HuH-7.5 (cell line): ENCODE data around the gene CETP.
"Not testable (repeated sequence)": the region's sequence is repeated elsewhere in the genome, so short reads cannot be mapped to it uniquely, and the experiment has no call there.

ENCODE experiments used
- DNase-seq: peaks from one replicate; pipeline ENCODE4 v3.0.0; 2011; ENCODE audit warnings: low spot score

CETP gene

DNA sequence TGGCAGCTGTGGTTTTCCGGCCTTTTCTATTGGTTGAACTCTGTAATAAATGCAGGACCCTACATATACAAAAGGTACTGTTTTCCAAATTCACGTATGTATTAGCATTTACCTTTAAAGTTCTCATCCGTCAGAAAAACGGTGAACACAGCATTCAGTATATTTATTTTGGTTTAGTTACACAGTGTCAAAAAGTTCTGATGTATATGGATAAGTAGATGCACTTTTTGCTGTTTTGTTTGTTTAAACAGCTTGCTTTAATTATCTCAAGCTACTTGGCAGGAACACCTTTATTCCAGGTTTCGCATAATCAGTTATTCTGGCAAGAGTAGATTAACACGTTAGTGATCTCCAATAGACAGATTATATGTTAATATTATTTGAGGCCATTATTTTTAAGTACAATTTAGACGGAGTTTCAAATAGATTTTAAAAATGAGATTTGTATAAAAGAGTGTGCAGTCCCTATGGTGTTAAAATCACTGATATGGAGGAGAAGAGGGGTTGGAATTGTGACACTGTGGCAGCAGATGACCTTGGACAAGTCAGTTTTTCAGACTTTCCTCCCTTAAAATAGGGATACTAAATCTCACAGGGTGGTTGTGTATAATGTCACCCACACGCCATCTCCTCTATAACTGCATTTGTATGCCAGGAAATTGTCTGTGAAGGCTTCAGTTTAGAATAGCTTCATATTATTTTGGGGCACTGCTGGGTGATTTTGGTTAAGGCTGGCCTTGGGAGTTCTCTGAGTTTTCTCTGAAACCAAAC lies 27.7 kb upstream of the CETP start:
- no peak for DNase-seq

GRCh38 chr16:56934599-56935145 lies 27.1 kb upstream of the CETP start:
- not testable (repeated sequence) for DNase-seq

DNA sequence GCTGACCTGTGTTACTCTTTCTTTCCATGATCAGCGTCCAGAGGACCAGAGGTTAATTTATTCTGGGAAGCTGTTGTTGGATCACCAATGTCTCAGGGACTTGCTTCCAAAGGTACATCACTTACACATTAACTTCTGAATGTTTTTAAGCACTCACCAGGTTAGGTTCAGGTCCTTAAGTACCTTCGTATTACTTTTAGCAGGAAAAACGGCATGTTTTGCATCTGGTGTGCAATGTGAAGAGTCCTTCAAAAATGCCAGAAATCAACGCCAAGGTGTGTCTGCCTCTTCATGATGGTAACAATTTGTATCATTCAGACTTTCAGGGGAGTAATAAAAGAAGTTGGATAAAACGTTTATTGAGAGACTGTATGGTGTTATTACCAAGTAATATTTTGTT lies 26.5 kb upstream of the CETP start:
- no peak for DNase-seq

GRCh38 chr16:56936491-56936890 lies 25.3 kb upstream of the CETP start:
- no peak for DNase-seq

DNA sequence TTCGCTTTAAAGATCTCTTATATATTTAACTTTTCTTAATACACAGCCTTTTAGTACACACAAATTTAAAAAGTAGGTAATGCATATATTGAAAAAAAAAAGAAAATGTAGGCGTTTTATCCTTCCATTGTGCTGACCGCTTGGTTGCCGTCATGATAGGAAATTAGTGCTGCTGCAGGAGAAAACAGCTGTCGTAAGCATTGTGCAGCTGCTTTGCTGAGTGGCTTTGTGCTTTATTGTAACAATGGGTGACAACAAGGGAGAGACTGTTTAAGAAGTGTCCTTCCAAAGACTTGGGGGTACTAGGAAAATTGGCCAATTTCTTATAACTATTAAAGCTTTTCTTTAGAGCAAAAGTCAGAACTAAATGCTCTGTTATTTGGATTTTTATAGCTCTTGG lies 24.8 kb upstream of the CETP start:
- DNase-seq: no peak

- DNase-seq: no peak
These were observed 22.9 kb upstream of the CETP start for GRCh38 chr16:56938664-56939513.

DNA sequence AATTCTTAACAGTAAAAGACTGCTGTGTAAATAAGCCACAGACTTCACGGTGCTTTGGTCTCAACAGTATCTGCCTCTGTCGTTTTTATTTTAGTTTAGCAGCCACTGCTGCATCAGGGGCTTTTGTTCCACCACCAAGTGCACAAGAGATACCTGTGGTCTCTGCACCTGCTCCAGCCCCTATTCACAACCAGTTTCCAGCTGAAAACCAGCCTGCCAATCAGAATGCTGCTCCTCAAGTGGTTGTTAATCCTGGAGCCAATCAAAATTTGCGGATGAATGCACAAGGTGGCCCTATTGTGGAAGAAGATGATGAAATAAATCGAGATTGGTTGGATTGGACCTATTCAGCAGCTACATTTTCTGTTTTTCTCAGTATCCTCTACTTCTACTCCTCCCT lies 21.9 kb upstream of the CETP start:
- DNase-seq: no peak

- DNase-seq: no peak
These were observed 20.7 kb upstream of the CETP start for GRCh38 chr16:56941092-56941491.

DNA sequence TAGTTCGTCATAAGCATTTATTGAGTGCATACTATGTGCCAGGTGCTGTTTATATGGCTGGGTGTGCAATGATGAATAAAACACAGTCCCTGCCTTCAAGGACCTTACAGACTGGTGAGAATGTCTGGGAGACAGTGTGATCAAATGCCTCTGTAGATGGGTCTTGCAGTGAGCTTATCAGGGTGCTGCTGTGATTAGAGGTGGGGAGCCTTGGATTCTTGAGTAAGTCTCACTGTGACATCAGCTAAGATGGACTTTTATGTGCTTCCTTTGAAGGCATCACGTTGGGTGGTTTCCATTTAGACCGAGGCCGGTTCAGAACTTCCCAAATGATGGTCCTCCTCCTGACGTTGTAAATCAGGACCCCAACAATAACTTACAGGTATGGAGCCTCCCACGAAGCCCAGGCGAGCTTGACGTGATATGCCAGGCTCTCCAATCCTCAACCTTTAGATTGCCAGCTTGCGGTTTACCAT lies 19.9 kb upstream of the CETP start:
- no peak for DNase-seq

GRCh38 chr16:56943761-56944375 lies 17.9 kb upstream of the CETP start:
- DNase-seq: no peak

DNA sequence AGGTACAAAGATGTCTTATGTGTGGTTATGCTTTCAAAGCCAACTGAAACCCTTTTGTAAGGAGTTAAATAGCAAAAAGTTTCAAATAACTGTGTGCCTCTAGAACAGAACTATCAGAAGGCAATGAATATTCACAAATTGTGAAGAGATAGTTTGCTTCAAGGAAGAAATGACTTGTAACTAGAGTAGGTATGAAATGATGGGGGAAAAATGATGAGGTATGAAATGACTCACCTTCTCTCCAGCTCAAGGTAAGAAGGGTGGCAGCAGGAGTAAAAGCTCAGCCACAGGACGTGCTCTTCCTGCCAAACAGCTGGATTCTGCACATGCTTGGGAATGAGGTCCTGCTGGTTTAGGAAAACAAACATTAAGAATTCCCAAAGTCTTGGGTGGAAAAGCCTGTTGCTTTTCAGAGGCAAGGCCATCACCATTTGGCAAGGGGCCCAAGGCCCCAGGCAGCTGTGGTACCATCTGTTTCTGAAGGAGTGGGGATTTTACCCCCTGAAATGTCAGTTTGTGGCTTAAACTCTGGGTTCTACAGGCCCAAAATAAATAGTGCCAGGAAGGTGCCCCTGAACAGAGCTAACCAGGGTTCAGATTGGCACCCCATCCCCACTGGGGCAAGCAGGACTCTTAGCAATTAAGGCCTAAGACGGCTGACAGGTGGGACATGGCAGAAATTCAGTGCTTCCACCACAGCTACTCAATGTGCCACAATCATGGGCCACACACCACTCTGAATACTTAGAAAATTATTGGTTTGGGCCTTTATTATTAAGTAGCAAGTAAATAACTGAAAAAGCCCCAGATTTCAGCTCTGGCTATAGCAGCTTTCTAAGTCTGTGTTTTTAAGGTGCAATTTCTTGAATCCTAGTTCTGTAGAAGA lies 16.6 kb upstream of the CETP start:
- no peak for DNase-seq

GRCh38 chr16:56945847-56946527 lies 15.8 kb upstream of the CETP start:
- DNase-seq: no peak

DNA sequence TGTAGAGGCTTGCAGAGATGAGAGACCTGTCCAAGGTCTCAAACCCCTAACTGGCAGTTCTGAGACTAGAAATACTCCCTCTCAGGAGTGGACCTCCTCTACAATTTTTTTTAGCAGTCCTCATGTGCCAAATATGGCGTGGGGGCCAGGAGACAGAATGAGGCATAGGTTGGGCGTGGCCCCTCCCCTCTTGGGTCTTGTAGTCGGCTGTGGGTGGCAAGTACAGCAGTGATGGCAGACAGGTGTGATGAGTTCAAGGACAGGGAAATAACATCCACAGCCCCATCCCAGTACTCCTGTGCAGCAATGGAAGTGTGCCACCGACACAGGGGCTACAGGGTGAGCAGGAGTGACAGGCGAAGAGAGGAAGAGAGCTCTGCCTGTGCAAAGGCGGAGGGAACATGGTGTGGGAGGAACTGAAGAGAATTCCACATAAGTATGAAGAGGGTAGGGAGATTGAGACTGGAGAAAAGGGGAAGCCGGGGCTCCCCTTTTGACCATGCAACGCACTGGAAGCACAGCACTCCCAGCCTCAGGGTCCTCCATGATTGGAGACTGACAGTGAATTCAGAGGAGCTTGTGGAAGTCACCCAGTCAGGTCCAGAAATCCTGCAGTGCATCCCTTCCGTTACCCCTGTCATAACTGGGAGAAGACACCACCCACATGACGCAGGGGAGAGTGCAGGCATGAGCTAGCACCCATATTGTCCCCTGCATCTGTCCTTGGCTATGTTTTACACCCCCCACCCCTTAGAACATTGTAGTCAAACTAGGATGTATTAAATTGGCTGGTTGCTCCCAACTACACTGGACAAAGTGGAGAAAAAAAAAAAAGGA lies 14.8 kb upstream of the CETP start:
- DNase-seq: no peak

DNA sequence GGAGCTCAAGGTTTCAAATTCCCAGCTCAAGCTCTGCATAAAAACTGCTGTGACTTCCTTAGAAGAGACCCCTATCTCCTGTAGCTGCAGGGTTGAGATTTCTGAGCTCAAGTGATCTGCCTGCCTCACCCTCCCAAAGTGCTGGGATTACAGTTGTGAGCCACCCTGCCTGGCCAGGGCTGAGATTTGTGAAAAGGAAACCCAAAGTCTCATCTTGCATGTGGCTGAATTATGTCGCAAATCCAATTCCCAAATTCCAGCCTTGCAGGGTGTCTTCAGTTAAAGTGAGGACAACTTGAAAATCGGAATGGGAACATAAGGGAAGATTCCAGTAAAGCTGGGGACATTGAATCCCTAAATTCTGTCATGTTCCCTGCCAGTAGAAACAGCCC lies 14.2 kb upstream of the CETP start:
- DNase-seq: no peak

DNA sequence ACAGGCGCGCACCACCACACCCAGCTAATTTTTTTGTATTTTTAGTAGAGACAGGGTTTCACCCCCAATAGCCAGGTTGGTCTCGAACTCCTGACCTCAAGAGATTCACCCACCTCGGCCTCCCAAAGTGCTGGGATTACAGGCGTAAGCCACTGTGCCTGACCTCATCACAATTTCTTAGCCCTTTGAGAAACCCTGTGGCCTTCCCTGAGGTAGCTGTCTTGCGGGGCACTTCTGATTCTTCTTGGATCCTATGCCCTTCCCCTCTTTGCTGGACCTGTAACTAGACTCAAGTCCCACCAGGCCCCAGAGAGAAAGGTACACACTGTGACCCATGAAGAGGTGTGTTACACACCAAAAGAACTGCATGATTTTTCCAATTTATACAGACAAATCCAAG lies 13.5 kb upstream of the CETP start:
- no peak for DNase-seq

GRCh38 chr16:56950051-56950450 lies 11.7 kb upstream of the CETP start:
- no peak for DNase-seq

- no peak for DNase-seq
These were observed 11.3 kb upstream of the CETP start for GRCh38 chr16:56950455-56950854.

- peak; percentile 39 for DNase-seq
These were observed 10.6 kb upstream of the CETP start for GRCh38 chr16:56950881-56951771.

DNA sequence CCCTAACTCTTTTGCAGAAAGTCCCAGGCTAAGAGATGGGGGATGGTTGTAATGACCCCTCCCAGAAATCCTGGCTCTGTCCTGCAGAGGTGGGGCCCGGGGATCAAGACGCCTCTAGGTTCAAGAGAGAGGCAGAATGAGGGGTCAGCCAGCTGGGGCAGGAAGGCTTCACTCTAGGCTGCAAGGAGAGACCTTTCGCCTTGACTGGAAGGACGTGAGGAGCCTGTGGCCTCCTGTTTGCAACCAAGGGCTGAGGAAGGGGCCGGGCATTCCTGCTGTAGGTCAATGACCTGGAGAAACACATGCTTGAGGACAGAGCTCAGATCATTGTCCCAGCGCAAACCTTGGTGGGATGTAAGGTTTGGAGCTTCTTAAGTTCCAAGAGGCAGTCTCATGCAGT lies 8.7 kb upstream of the CETP start:
- no peak for DNase-seq
